ENCODE measurements around the gene RNU1-4.
"Not testable (repeated sequence)": the region's sequence is repeated elsewhere in the genome, so short reads cannot be mapped to it uniquely, and the experiment has no call there.

Gene RNU1-4

GRCh38 chr1:16770896-16771446 is 30.7 kb downstream of the RNU1-4 start:
- not testable (repeated sequence) for DNase-seq

- not testable (repeated sequence) for DNase-seq
Measured at GRCh38 chr1:16772275-16773204, 32.2 kb downstream of the RNU1-4 start.

- not testable (repeated sequence) for DNase-seq
Measured at GRCh38 chr1:16773205-16773596, 32.9 kb downstream of the RNU1-4 start.

GRCh38 chr1:16773723-16774122 is 33.4 kb downstream of the RNU1-4 start:
- not testable (repeated sequence) for DNase-seq

- not testable (repeated sequence) for DNase-seq
Measured at GRCh38 chr1:16774773-16775172, 34.5 kb downstream of the RNU1-4 start.

GRCh38 chr1:16775290-16775689 is 35.0 kb downstream of the RNU1-4 start:
- not testable (repeated sequence) for DNase-seq

GRCh38 chr1:16776248-16776647 is 35.9 kb downstream of the RNU1-4 start:
- DNase-seq: not testable (repeated sequence)

GRCh38 chr1:16776835-16777234 is 36.5 kb downstream of the RNU1-4 start:
- DNase-seq: not testable (repeated sequence)

GRCh38 chr1:16777821-16778220 is 37.5 kb downstream of the RNU1-4 start:
- DNase-seq: not testable (repeated sequence)

- DNase-seq: not testable (repeated sequence)
Measured at GRCh38 chr1:16779525-16779924, 39.2 kb downstream of the RNU1-4 start.

- DNase-seq: not testable (repeated sequence)
Measured at GRCh38 chr1:16781033-16781432, 40.7 kb downstream of the RNU1-4 start.

- not testable (repeated sequence) for DNase-seq
Measured at GRCh38 chr1:16781625-16782024, 41.3 kb downstream of the RNU1-4 start.

- not testable (repeated sequence) for DNase-seq
Measured at GRCh38 chr1:16784955-16785354, 44.6 kb downstream of the RNU1-4 start.

- not testable (repeated sequence) for DNase-seq
Measured at GRCh38 chr1:16786362-16786761, 46.0 kb downstream of the RNU1-4 start.

- not testable (repeated sequence) for DNase-seq
Measured at GRCh38 chr1:16787175-16787574, 46.9 kb downstream of the RNU1-4 start.

- DNase-seq: not testable (repeated sequence)
Measured at GRCh38 chr1:16787711-16788110, 47.4 kb downstream of the RNU1-4 start.
